Pons (tissue), 1 donor: Measurements from ENCODE around the gene MED8.
A peak's percentile ranks its signal among the peaks of the same experiment; 100 is the strongest.

Experiments used
- DNase-seq: peaks from one replicate; pipeline ENCODE4 v3.0.0-alpha.2; 2016; ENCODE audit warnings: low spot score

MED8 gene

DNA sequence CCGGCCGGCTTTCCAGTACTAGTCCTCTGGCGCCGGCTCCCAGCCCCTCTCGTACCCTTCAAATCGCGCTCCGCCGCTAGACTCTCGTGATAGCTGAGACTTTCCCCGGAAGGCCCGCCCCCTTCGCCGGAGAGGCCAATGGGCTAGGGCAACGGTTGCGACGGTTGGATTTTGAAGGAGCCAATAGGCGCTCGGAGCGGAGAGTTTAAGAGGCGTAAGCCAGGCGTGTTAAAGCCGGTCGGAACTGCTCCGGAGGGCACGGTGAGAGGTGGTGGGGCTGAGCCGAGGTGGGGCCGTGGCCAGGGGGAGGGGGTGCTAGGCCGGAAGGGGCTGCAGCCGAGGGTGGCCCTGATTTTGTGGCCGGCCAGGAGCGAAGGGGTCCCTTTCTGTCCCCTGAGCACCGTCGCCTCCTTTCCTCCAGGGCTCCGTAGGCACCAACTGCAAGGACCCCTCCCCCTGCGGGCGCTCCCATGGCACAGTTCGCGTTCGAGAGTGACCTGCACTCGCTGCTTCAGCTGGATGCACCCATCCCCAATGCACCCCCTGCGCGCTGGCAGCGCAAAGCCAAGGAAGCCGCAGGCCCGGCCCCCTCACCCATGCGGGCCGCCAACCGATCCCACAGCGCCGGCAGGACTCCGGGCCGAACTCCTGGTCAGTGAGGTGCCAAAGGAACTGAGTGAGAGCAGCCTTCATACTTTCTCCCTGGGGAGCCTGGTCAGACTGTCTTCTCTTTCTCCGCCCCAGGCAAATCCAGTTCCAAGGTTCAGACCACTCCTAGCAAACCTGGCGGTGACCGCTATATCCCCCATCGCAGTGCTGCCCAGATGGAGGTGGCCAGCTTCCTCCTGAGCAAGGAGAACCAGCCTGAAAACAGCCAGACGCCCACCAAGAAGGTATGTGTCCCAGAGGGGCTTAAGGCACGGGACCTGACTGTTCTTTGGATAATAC is 30.6 kb downstream of the MED8 start, which contains the start of gene CDC20:
CDC20 (plus strand) TSS at position 236 of the 948 bp plus-strand sequence; CDS start at position 471, 235 bp downstream.
- DNase-seq: peak; percentile 98

GRCh38 chr1:43358121-43358745 is 31.4 kb downstream of the MED8 start:
- DNase-seq: peak; percentile 70

GRCh38 chr1:43357251-43357650 is 32.3 kb downstream of the MED8 start:
- DNase-seq: no peak

DNA sequence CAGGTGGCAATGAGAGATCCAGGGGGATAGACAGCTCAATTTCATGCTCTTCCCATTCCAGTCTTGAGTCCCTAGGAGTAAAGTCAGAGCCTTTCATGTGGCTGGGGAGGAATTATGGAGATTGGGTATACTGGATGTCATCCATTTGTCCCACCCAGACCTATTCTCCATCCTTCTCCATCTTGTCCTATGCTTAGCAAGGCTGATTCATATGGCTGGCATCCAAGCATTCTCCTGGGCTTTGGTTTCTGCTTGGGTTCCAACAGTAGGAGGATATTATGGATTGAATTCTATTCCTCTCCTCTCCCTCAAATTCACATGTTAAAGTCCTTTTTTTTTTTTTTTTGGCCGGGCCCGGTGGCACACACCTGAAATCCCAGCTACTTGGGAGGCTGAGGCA is 34.7 kb downstream of the MED8 start:
- no peak for DNase-seq

DNA sequence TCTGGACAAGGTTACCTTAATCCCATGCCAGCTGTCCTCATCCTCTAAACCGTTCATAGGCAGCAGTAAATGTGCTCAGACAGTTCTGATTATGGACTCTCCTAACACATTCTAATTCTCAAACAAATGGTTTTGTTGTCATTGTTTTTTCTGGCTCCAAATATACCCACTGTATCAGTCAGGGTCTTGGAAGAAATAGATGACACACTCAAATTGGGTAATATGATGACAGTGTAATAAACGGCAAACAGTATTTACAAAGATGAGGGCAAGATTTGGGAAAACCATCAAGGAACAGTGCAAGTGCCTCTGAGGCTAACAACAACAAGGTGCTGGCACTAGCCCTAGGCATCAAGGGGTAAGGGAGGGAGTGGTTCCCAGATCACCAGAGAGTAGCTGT is 35.1 kb downstream of the MED8 start:
- no peak for DNase-seq

GRCh38 chr1:43352881-43353280 is 36.7 kb downstream of the MED8 start:
- DNase-seq: no peak

DNA sequence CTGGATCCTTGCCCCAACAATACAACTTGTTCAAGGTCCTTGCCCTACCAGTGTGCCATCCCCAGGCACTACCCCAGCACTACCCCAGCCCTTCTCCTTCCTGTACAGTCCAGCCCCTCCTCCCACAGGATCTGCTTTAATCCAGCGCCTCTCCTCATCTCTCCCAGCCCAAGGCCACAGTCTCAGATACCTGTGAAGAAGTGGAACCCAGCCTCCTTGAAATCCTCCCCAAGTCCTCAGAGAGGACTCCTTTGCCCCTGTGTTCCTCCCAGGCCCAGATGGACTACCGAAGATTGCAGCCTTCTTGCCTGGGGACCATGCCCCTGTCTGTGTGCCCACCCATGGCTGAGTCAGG is 37.3 kb downstream of the MED8 start:
- DNase-seq: no peak

DNA sequence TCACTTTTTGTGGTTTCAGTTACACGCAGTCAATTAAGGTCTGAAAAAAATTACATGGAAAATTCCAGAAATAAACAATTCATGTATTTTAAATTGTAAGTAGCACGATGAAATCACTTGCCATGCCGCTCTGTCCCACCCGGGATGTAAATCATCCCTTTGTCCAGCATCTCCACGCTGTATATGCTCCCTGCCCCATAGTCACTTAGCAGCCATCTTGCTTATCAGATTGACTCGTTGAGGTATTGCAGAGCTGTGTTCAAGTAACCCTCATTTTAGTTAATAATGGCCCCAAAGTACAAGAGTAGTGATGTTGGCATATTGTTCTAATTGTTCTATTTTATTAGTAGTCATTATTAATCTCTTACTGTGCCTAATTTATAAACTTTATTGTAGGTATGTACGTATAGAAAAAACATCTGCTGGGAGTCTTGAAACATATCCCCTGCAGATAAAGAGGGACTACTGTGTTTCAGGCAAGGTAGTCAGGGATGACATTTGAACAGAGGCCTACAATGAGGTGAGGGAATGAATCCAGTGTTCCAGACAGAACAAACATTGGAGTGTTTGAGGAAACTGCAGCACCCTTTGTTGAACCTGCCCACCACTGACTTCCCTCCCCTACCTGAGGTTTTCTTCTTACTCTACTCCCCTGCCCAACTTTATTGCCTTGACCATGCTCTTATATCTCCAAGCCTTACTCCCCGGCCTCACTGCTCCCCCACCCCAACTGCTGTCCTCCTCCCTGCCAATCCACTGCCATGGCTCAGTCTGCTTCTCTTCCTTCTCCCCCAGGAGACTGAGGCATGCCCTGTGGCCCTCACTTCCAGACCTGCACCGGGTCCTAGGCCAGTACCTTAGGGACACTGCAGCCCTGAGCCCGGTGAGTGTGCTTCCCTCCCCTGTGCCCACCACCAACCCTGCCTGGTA is 37.9 kb downstream of the MED8 start:
- no peak for DNase-seq

- no peak for DNase-seq
Observed at GRCh38 chr1:43350976-43351375, 38.6 kb downstream of the MED8 start.

GRCh38 chr1:43349594-43350306 is 39.9 kb downstream of the MED8 start:
- DNase-seq: no peak

GRCh38 chr1:43348809-43349593 is 40.6 kb downstream of the MED8 start:
- no peak for DNase-seq

DNA sequence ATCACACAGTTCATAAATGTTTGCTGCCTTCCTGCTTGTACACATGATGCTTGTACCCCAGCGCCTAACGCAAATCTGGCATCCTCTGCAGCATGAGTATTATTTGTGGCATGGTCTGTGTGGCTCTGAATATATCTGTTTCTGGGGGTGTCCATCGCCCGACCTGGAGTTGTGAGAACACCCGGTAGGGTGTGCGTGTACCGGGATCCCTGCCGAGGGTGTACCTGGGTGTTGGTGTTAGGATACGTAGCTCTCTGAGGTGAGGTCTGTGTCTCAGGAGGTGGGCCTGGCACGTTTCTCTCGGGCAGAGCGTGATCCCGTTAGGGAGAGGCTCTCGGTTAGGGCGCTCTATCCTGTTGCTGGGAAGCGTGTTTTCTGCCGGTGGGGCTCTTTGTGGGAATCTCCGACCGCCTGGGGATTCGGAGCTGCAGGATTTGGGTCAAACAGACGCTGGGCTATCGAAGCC is 41.2 kb downstream of the MED8 start:
- DNase-seq: no peak

- no peak for DNase-seq
Observed at GRCh38 chr1:43346636-43347035, 43.0 kb downstream of the MED8 start.

GRCh38 chr1:43345120-43345519 is 44.5 kb downstream of the MED8 start:
- no peak for DNase-seq

GRCh38 chr1:43344267-43344850 is 45.2 kb downstream of the MED8 start:
- DNase-seq: no peak

DNA sequence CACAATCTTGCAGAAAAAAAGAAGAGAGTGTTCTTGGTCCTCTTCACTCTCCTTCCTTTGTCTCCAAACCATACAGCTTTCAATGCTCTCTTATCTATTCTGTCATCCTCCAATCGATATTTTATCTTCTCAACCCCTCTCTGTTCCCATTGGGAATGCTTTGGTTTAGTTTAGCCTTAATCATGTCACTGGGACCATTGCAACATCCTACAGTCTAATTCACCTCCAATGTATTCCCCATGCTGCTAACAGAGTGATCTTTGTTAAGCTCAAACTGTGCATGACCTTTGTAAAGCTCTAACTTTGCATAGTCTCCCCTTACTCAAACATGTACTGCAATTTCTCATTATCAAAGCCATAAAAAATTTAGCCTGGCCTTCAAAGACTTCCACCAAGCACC is 49.0 kb downstream of the MED8 start:
- no peak for DNase-seq

- no peak for DNase-seq
Observed at GRCh38 chr1:43339584-43340232, 49.9 kb downstream of the MED8 start.

- no peak for DNase-seq
Observed at GRCh38 chr1:43338001-43338400, 51.6 kb downstream of the MED8 start.

DNA sequence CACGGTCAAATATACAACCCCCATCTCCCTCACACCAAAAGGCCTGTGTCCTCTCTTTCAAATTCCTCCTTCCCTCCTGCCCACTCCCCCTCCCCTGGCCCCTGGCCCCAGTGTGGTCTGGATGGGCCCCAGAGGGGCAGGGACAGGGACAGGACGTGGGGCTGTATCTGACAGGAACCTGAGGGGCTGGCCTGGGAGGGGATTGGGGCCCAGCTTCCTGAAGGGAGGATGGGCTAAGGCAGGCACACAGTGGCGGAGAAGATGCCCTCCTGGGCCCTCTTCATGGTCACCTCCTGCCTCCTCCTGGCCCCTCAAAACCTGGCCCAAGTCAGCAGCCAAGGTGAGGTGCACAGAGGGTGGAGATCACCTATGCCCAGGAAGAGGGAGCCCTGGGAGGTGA is 52.0 kb downstream of the MED8 start, which contains the start of gene MPL:
MPL (plus strand) TSS at position 231 of the 400 bp plus-strand sequence; CDS start at position 262, 31 bp downstream.
- no peak for DNase-seq
